Measurements from ENCODE around the gene PDE6D.

The PDE6D gene

GRCh38 chr2:231682603-231683291, 98.3 kb downstream of the PDE6D start:
- Histone ChIP-seq H4K20me1 (ENCODE audit: insufficient read depth, low read length) (no peaks in the 10 kb centered on the region), H3K27me3 (ENCODE audit: insufficient read depth, low read length, poor library complexity) (no peaks in the 10 kb centered on the region), H3K9ac (ENCODE audit: low read depth, low read length) (peak overlapping the region; percentile 41), H2AFZ (ENCODE audit: low read depth, low read length) (no peak overlapping the region), H3K4me1 (ENCODE audit: insufficient read depth, low read length) (peaks cover 44% of the 10 kb centered on the region), H3K4me3 (ENCODE audit: low read depth in 1 of 2, low read length in 2 of 2) (peak overlapping the region in 1 of 2 experiments; percentile 2; a peak in 1 of 4 replicates), H3K4me2 (ENCODE audit: insufficient read depth, low read length) (peak overlapping the region; percentile 43), H3K9me3 (ENCODE audit: insufficient read depth, low read length, severe bottlenecking) (no peaks in the 10 kb centered on the region), H3K36me3 (ENCODE audit: insufficient read depth, low read length) (no peaks in the 10 kb centered on the region), H3K79me2 (ENCODE audit: insufficient read depth, low read length) (peaks cover 24% of the 10 kb centered on the region), H3K27ac (ENCODE audit: low read length) (peak overlapping the region; percentile 84)
- ATAC-seq (ENCODE audit: insufficient read depth, low read depth) (no peak), DNase-seq (no peak)
- no peak for TF ChIP-seq CTCF (IDR thresholded peaks at IDR 0.05; ENCODE audit: borderline replicate concordance, extremely low read depth, low read length, poor library complexity, severe bottlenecking)
- no peak for TF ChIP-seq EZH2 (IDR thresholded peaks at IDR 0.05; ENCODE audit: borderline replicate concordance, low read depth, low read length, severe bottlenecking)
